H9 (cell line): ENCODE measurements around the gene SRSF6. TPM values are rescaled to one million over a fixed set of nuclear protein-coding genes. Genes with fewer than 3 reads are reported as not detected.

Experiments
- DNase-seq: peaks from one replicate; pipeline ENCODE4 v3.0.0-alpha.2; 2017
- H2AFZ ChIP-seq: one replicate; pipeline ENCODE4 v1.6.1; 2013; ENCODE audit warnings: mild to moderate bottlenecking, low read length, control low read depth, moderate library complexity
- H2AK5ac ChIP-seq: 2 replicates; pipeline ENCODE4 v1.6.1; 2013; ENCODE audit warnings: low read length, control low read depth, mixed read lengths; ENCODE audit not compliant: insufficient read length
- H2BK120ac ChIP-seq: one replicate; pipeline ENCODE4 v1.6.1; 2013; ENCODE audit warnings: low read depth, mild to moderate bottlenecking, low read length, control low read depth, inconsistent platforms; ENCODE audit not compliant: poor library complexity, severe bottlenecking
- H2BK12ac ChIP-seq: 2 replicates; pipeline ENCODE4 v1.6.1; 2013; ENCODE audit warnings: low read length, control low read depth, mixed read lengths, low read depth; ENCODE audit not compliant: insufficient read length
- H2BK15ac ChIP-seq: 2 replicates; pipeline ENCODE4 v1.6.1; 2013; ENCODE audit warnings: low read depth, low read length, control low read depth
- H2BK20ac ChIP-seq: one replicate; pipeline ENCODE4 v1.6.1; 2013; ENCODE audit warnings: low read depth, mild to moderate bottlenecking, low read length, control low read depth, inconsistent platforms; ENCODE audit not compliant: poor library complexity, severe bottlenecking
- H2BK5ac ChIP-seq: 2 replicates; pipeline ENCODE4 v1.6.1; 2013; ENCODE audit warnings: low read length, control low read depth, mixed read lengths; ENCODE audit not compliant: insufficient read length
- H3K14ac ChIP-seq: 2 replicates; pipeline ENCODE4 v1.6.1; 2013; ENCODE audit warnings: low read length, control low read depth; ENCODE audit not compliant: insufficient read depth
- H3K18ac ChIP-seq: 2 replicates; pipeline ENCODE4 v1.6.1; 2013; ENCODE audit warnings: low read depth, mild to moderate bottlenecking, mixed read lengths, low read length, control low read depth; ENCODE audit not compliant: insufficient read length
- H3K23ac ChIP-seq: 2 replicates; pipeline ENCODE4 v1.6.1; 2013; ENCODE audit warnings: low read length, control low read depth, mixed read lengths, low read depth; ENCODE audit not compliant: insufficient read length
- H3K23me2 ChIP-seq: 2 replicates; pipeline ENCODE4 v1.6.1; 2013; ENCODE audit warnings: low read depth, mild to moderate bottlenecking, mixed read lengths, low read length, control low read depth; ENCODE audit not compliant: insufficient read length, poor library complexity, severe bottlenecking
- H3K27ac ChIP-seq: 2 replicates; pipeline ENCODE4 v1.5.1; 2013; ENCODE audit warnings: low read length, control low read depth, mixed read lengths, low read depth; ENCODE audit not compliant: insufficient read length
- H3K27me3 ChIP-seq: 2 replicates; pipeline ENCODE4 v1.6.1; 2013; ENCODE audit warnings: low read length, control low read depth, inconsistent platforms; ENCODE audit not compliant: insufficient read depth
- H3K4ac ChIP-seq: 2 replicates; pipeline ENCODE4 v1.6.1; 2013; ENCODE audit warnings: low read depth, mild to moderate bottlenecking, control low read depth, inconsistent platforms, low read length, moderate library complexity
- H3K4me1 ChIP-seq: 2 replicates; pipeline ENCODE4 v1.6.1; 2013; ENCODE audit warnings: low read length, control low read depth, inconsistent platforms; ENCODE audit not compliant: insufficient read depth
- H3K4me2 ChIP-seq: 2 replicates; pipeline ENCODE4 v1.6.1; 2013; ENCODE audit warnings: low read length, control low read depth, mixed read lengths; ENCODE audit not compliant: insufficient read length, insufficient read depth
- H3K56ac ChIP-seq: 2 replicates; pipeline ENCODE4 v1.6.1; 2013; ENCODE audit warnings: low read depth, mild to moderate bottlenecking, mixed read lengths, low read length, control low read depth; ENCODE audit not compliant: insufficient read length
- H3K79me1 ChIP-seq: 2 replicates; pipeline ENCODE4 v1.6.1; 2013; ENCODE audit warnings: low read depth, mild to moderate bottlenecking, moderate library complexity, low read length, control low read depth, inconsistent platforms; ENCODE audit not compliant: insufficient read depth, poor library complexity, severe bottlenecking
- H3K79me2 ChIP-seq: 2 replicates; pipeline ENCODE4 v1.6.1; 2013; ENCODE audit warnings: low read length, control low read depth, inconsistent platforms; ENCODE audit not compliant: insufficient read depth
- H3K9ac ChIP-seq: 2 replicates; pipeline ENCODE4 v1.6.1; 2013; ENCODE audit warnings: low read length, control low read depth, mixed read lengths; ENCODE audit not compliant: insufficient read length; ENCODE audit errors: extremely low read depth
- H3K9me3 ChIP-seq: one replicate; pipeline ENCODE4 v1.6.1; 2013; ENCODE audit warnings: low read depth, low read length, inconsistent platforms; ENCODE audit not compliant: control insufficient read depth
- H3T11ph ChIP-seq: one replicate; pipeline ENCODE4 v1.6.1; 2013; ENCODE audit warnings: mild to moderate bottlenecking, low read length, control low read depth, inconsistent platforms
- H4K20me1 ChIP-seq: one replicate; pipeline ENCODE4 v1.6.1; 2013; ENCODE audit not compliant: control insufficient read depth, insufficient read length, insufficient read depth
- H4K5ac ChIP-seq: 2 replicates; pipeline ENCODE4 v1.6.1; 2013; ENCODE audit warnings: low read depth, mild to moderate bottlenecking, mixed read lengths, low read length, control low read depth; ENCODE audit not compliant: insufficient read length
- H4K8ac ChIP-seq: replicated peaks from 2 replicates; pipeline ENCODE4 v1.6.1; 2013; ENCODE audit warnings: low read length, control low read depth, mixed read lengths, low read depth; ENCODE audit not compliant: insufficient read length
- H4K91ac ChIP-seq: 2 replicates; pipeline ENCODE4 v1.6.1; 2013; ENCODE audit warnings: low read depth, mild to moderate bottlenecking, moderate library complexity, mixed read lengths, low read length, control low read depth; ENCODE audit not compliant: insufficient read length
- H3K27ac Mint-ChIP-seq, 3 experiments: 2 replicates in 2 of 3; 3 replicates in 1 of 3; pipeline ENCODE4 v1.8.0; 2020 to 2021; ENCODE audit warnings: mixed read lengths in 3 of 3, mild to moderate bottlenecking in 1 of 3, moderate library complexity in 1 of 3
- H3K27me3 Mint-ChIP-seq: 2 replicates; pipeline ENCODE4 v1.8.0; 2021; ENCODE audit warnings: low read depth, mild to moderate bottlenecking, moderate library complexity, mixed read lengths
- H3K36me3 Mint-ChIP-seq, 3 experiments: 2 replicates in 2 of 3; 3 replicates in 1 of 3; pipeline ENCODE4 v1.8.0; 2020 to 2021; ENCODE audit warnings: low read depth in 3 of 3, mixed read lengths in 3 of 3; ENCODE audit not compliant: insufficient read depth in 1 of 3
- H3K4me1 Mint-ChIP-seq, 2 experiments: 2 replicates each; pipeline ENCODE4 v1.8.0; 2020; ENCODE audit warnings: mixed read lengths in 2 of 2
- H3K4me3 Mint-ChIP-seq, 2 experiments: 2 replicates in 1 of 2; 3 replicates in 1 of 2; pipeline ENCODE4 v1.8.0; 2020 to 2021; ENCODE audit warnings: mild to moderate bottlenecking in 2 of 2, mixed read lengths in 2 of 2, moderate library complexity in 1 of 2
- H3K9me3 Mint-ChIP-seq, 2 experiments: 2 replicates in 1 of 2; 3 replicates in 1 of 2; pipeline ENCODE4 v1.8.0; 2020; ENCODE audit warnings: mild to moderate bottlenecking in 2 of 2, mixed read lengths in 2 of 2, moderate library complexity in 1 of 2
- WGBS: extraction: QIAGEN DNeasy Blood & Tissue Kit; methylation state at CpG from one replicate; pipeline ENCODE4 v1.1.7; 2013; ENCODE audit warnings: missing lambda C conversion rate, low lambda C conversion rate, mixed read lengths; ENCODE audit not compliant: insufficient read length; ENCODE audit errors: extremely low coverage; 5-methylcytosine and 5-hydroxymethylcytosine counted together
- total RNA-seq: library from RNA; stranded (reverse); gene quantifications from 2 replicates; pipeline ENCODE4 v1.2.1, GENCODE V29; 2021
- TF ChIP-seq, protein P1 (sequence below): fragments of 200-600 bp; sonication (generic); conservative IDR thresholded peaks from 3 replicates; pipeline ENCODE4 v1.8.0; 2021; ENCODE audit warnings: antibody characterized with exemption, mild to moderate bottlenecking

The SRSF6 gene
- total RNA-seq, 1 experiment from 2014 or later, result 336 TPM

DNA sequence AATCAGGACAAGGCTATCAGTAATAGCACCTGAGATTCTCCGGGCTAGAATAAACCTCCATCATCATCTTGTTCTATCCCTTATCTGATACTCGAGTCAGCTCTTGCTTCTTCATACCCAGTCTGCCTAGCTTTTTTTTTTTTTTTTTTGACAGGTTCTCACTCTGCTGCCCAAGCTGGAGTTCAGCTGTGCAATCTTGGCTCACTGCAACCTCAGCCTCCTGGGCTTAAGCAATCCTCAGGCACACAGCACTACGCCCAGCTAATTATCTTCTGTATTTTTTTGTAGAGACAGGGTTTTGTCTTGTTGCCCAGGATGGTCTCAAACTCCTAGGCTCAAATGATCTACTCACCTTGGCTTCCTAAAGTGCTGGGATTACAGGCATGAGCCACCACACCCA is 19.5 kb downstream of the SRSF6 start:
- Histone ChIP-seq H3K4ac (no peak overlapping the region), H3K79me1 (no peaks in the 10 kb centered on the region), H3K18ac (no peak overlapping the region), H3K4me2 (no peak overlapping the region), H2AK5ac (no peak overlapping the region), H2BK5ac (no peak overlapping the region), H3K4me1 (no peaks in the 10 kb centered on the region), H2BK15ac (no peak overlapping the region), H3T11ph (no peak overlapping the region), H3K56ac (no peak overlapping the region), H4K5ac (no peak overlapping the region), H4K91ac (no peak overlapping the region), H3K27me3 (no peaks in the 10 kb centered on the region; the same call in 1 of the 2 replicates), H2BK12ac (no peak overlapping the region), H3K79me2 (no peaks in the 10 kb centered on the region), H2BK20ac (no peak overlapping the region), H3K9me3 (no peaks in the 10 kb centered on the region), H2AFZ (no peak overlapping the region), H2BK120ac (no peak overlapping the region), H4K20me1 (no peaks in the 10 kb centered on the region), H3K9ac (no peak overlapping the region), H3K23me2 (no peaks in the 10 kb centered on the region), H3K23ac (no peak overlapping the region), H3K14ac (no peak overlapping the region), H3K27ac (no peak overlapping the region), H4K8ac (no peak overlapping the region)
- no CpG with 5 or more reads among the region's 3 CpGs for WGBS
- H3K36me3 Mint-ChIP-seq, result no peaks in the 10 kb centered on the region; a peak in 1 of 7 replicates
- no peak overlapping the region for H3K4me3 Mint-ChIP-seq
- DNase-seq, result no peak
- TF ChIP-seq, protein P1, sequence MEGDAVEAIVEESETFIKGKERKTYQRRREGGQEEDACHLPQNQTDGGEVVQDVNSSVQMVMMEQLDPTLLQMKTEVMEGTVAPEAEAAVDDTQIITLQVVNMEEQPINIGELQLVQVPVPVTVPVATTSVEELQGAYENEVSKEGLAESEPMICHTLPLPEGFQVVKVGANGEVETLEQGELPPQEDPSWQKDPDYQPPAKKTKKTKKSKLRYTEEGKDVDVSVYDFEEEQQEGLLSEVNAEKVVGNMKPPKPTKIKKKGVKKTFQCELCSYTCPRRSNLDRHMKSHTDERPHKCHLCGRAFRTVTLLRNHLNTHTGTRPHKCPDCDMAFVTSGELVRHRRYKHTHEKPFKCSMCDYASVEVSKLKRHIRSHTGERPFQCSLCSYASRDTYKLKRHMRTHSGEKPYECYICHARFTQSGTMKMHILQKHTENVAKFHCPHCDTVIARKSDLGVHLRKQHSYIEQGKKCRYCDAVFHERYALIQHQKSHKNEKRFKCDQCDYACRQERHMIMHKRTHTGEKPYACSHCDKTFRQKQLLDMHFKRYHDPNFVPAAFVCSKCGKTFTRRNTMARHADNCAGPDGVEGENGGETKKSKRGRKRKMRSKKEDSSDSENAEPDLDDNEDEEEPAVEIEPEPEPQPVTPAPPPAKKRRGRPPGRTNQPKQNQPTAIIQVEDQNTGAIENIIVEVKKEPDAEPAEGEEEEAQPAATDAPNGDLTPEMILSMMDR, result no peak
- H3K4me1 Mint-ChIP-seq, result no peaks in the 10 kb centered on the region
- H3K9me3 Mint-ChIP-seq, result 0 out of 5 replicates have a peak, but pooled peaks cover 0 to 3% of the 10 kb centered on the region in 2 experiments
- peak overlapping the region in 1 of 3 experiments; percentile 83; a peak in 1 of 7 replicates for H3K27ac Mint-ChIP-seq
- H3K27me3 Mint-ChIP-seq, result peaks cover 32% of the 10 kb centered on the region
